SK-N-SH (cell line): ENCODE results near the gene PXDN. TPM values are rescaled to one million over a fixed set of nuclear protein-coding genes. Genes with fewer than 3 reads are reported as not detected.

Source experiments
- CTCF ChIA-PET: fragments of 300-600, 350-600 bp; formaldehyde crosslinking; extraction: SDS; loops from one replicate; lab custom pipeline; 2021; lab: Yijun Ruan, JAX
- POLR2A ChIA-PET: fragments of 350-600 bp; sonication (Branson Sonifier 250); formaldehyde crosslinking; extraction: SDS; loops from one replicate; lab custom pipeline; 2020; ENCODE audit warnings: antibody characterized with exemption, inconsistent platforms; lab: Yijun Ruan, JAX
- DNase-seq: peaks from one replicate; pipeline ENCODE4 v3.0.0; 2012
- H2AFZ ChIP-seq: fragments of 200-600 bp; sonication (generic); 2 replicates; pipeline ENCODE4 v1.8.1; 2016; ENCODE audit warnings: antibody characterized with exemption, mild to moderate bottlenecking, low read depth
- H3F3A ChIP-seq: fragments of 200-600 bp; sonication (generic); replicated peaks from 2 replicates; pipeline ENCODE3; 2016; ENCODE audit warnings: antibody characterized with exemption, mild to moderate bottlenecking; ENCODE audit not compliant: insufficient read depth
- H3K27ac ChIP-seq, 2 experiments: fragments of 200-500 bp in 1 of 2; fragments of 200-600 bp in 1 of 2; sonication (Bioruptor generic) in 1 of 2; sonication (generic), shearing (Covaris generic) in 1 of 2; 2 replicates each; pipeline versions ENCODE4 v1.5.1 to v1.6.1; 2014 to 2016; ENCODE audit warnings: low read depth in 2 of 2, inconsistent platforms in 1 of 2, low read length in 1 of 2, mild to moderate bottlenecking in 1 of 2, mixed read lengths in 1 of 2
- H3K27me3 ChIP-seq: fragments of 200-600 bp; sonication (generic), shearing (Covaris generic); 2 replicates; pipeline ENCODE4 v1.6.1; 2016; ENCODE audit warnings: mixed run types; ENCODE audit not compliant: insufficient read depth
- H3K36me3 ChIP-seq, 2 experiments: fragments of 200-500 bp in 1 of 2; fragments of 200-600 bp in 1 of 2; sonication (Bioruptor generic) in 1 of 2; sonication (generic) in 1 of 2; replicated peaks in 1 of 2; 2 replicates each; pipeline versions ENCODE3 to v1.5.1; 2014 to 2016; ENCODE audit warnings: low read length in 1 of 2, mild to moderate bottlenecking in 1 of 2; ENCODE audit not compliant: insufficient read depth in 2 of 2, control insufficient read depth in 1 of 2
- H3K4me1 ChIP-seq, 2 experiments: fragments of 200-500 bp in 1 of 2; fragments of 200-600 bp in 1 of 2; sonication (Bioruptor generic) in 1 of 2; sonication (generic), shearing (Covaris generic) in 1 of 2; 2 replicates each; pipeline versions ENCODE4 v1.5.1 to v1.6.1; 2014 to 2016; ENCODE audit warnings: low read depth in 1 of 2, low read length in 1 of 2, mixed run types in 1 of 2; ENCODE audit not compliant: insufficient read depth in 2 of 2, control insufficient read depth in 1 of 2
- H3K4me2 ChIP-seq: fragments of 200-600 bp; sonication (generic), shearing (Covaris generic); 2 replicates; pipeline ENCODE4 v1.6.1; 2017; ENCODE audit warnings: mixed run types
- H3K4me3 ChIP-seq, 2 experiments: fragments of 200-500 bp in 1 of 2; fragments of 200-600 bp in 1 of 2; sonication (Bioruptor generic) in 1 of 2; sonication (generic), shearing (Covaris generic) in 1 of 2; 2 replicates each; pipeline versions ENCODE4 v1.5.1 to v1.8.1; 2014 to 2016; ENCODE audit warnings: low read depth in 2 of 2, inconsistent platforms in 1 of 2, low read length in 1 of 2, mild to moderate bottlenecking in 1 of 2, mixed read lengths in 1 of 2, moderate library complexity in 1 of 2
- H3K79me2 ChIP-seq: fragments of 200-600 bp; sonication (generic); 2 replicates; pipeline ENCODE4 v1.8.1; 2017; ENCODE audit warnings: mild to moderate bottlenecking; ENCODE audit not compliant: insufficient read depth
- H3K9ac ChIP-seq: fragments of 200-600 bp; sonication (generic); 2 replicates; pipeline ENCODE4 v1.6.1; 2017; ENCODE audit warnings: mixed run types
- H3K9me2 ChIP-seq: fragments of 200-600 bp; sonication (generic); 2 replicates; pipeline ENCODE4 v1.6.1; 2017; ENCODE audit warnings: mixed run types
- H3K9me3 ChIP-seq: fragments of 200-600 bp; sonication (generic); 2 replicates; pipeline ENCODE4 v1.6.1; 2017; ENCODE audit warnings: mixed run types, mild to moderate bottlenecking, moderate library complexity
- H4K20me1 ChIP-seq: fragments of 200-600 bp; sonication (generic); 2 replicates; pipeline ENCODE4 v1.6.1; 2017; ENCODE audit warnings: mild to moderate bottlenecking, mixed run types; ENCODE audit not compliant: insufficient read depth
- CTCF ChIP-seq: fragments of 200-600 bp; sonication (generic); IDR thresholded peaks from 2 replicates; pipeline ENCODE4 v1.6.1; 2017; ENCODE audit warnings: antibody characterized with exemption, mild to moderate bottlenecking, moderate library complexity
- MAX ChIP-seq: IDR thresholded peaks from 2 replicates; pipeline ENCODE4 v1.4.0; 2012; ENCODE audit warnings: low read depth
- MEF2A ChIP-seq: IDR thresholded peaks from 2 replicates; pipeline ENCODE4 v1.4.0; 2012; ENCODE audit warnings: low read depth, borderline replicate concordance
- NFIC ChIP-seq: IDR thresholded peaks from 2 replicates; pipeline ENCODE4 v1.4.0; 2012; ENCODE audit warnings: borderline replicate concordance
- NRF1 ChIP-seq: IDR thresholded peaks from 2 replicates; pipeline ENCODE4 v1.6.1; 2012; ENCODE audit warnings: low read depth, mild to moderate bottlenecking, low read length
- RAD21 ChIP-seq: IDR thresholded peaks from 2 replicates; pipeline ENCODE4 v1.6.1; 2012; ENCODE audit warnings: mild to moderate bottlenecking, low read length
- RFX5 ChIP-seq: IDR thresholded peaks from 2 replicates; pipeline ENCODE4 v1.6.1; 2012; ENCODE audit warnings: mild to moderate bottlenecking, improper control_type of control experiment, low read length
- TCF12 ChIP-seq: IDR thresholded peaks from 2 replicates; pipeline ENCODE4 v1.4.0; 2012
- USF1 ChIP-seq: IDR thresholded peaks from 2 replicates; pipeline ENCODE4 v1.4.0; 2012; ENCODE audit warnings: low read depth, borderline replicate concordance
- YY1 ChIP-seq: IDR thresholded peaks from 2 replicates; pipeline ENCODE4 v1.4.0; 2012; ENCODE audit warnings: low read depth, mild to moderate bottlenecking
- WGBS: methylation state at CpG from one replicate; pipeline ENCODE4 v1.1.6; 2017; ENCODE audit warnings: low lambda C conversion rate; 5-methylcytosine and 5-hydroxymethylcytosine counted together
- polyA plus RNA-seq, 3 experiments: library from polyadenylated mRNA; depleted of rRNA; stranded (reverse); fragments of >200 nt; gene quantifications; 2 replicates each; pipeline ENCODE4 v1.2.3, GENCODE V29; 2012

The PXDN gene
- polyA plus RNA-seq, 1 of the 3 experiments (the other 2 are of a cell fraction): 146 TPM

- ChIA-PET CTCF (interaction anchor here (1.0 to 3.2 kb wide), 3 partner anchors 32 to 232 kb away, joined by 3 to 19 read pairs (median 4); no protein-coding TSS in a partner anchor), POLR2A (no interaction called here)
- DNase-seq: no peak
- no peak overlapping the region for H3K27ac ChIP-seq
- no peaks in the 10 kb centered on the region for H3F3A ChIP-seq
- 79% methylated on average over 18 of the region's 18 CpGs for WGBS
- H3K27me3 ChIP-seq: no peaks in the 10 kb centered on the region
- H3K4me2 ChIP-seq: no peak overlapping the region
- H3K9ac ChIP-seq: no peak overlapping the region
- no peaks in the 10 kb centered on the region for H3K9me3 ChIP-seq
- no peaks in the 10 kb centered on the region for H4K20me1 ChIP-seq
- no peaks in the 10 kb centered on the region for H3K36me3 ChIP-seq
- H3K4me1 ChIP-seq: no peaks in the 10 kb centered on the region; a peak in 1 of 4 replicates
- no peak overlapping the region for H2AFZ ChIP-seq
- TF ChIP-seq YY1: no peak
- 0 out of 2 replicates have a peak, but pooled peaks have one; percentile 7 for TF ChIP-seq CTCF
- TF ChIP-seq, all 33 proteins: peak for 1
- no peaks in the 10 kb centered on the region for H3K9me2 ChIP-seq
- no peaks in the 10 kb centered on the region for H3K79me2 ChIP-seq
- H3K4me3 ChIP-seq: no peak overlapping the region
Measured at GRCh38 chr2:1584691-1585485, 159.4 kb downstream of the PXDN start.

- no peak for DNase-seq
- WGBS: 87% methylated on average over 21 of the region's 21 CpGs
- Histone ChIP-seq H3K9ac (no peak overlapping the region), H3K27me3 (no peaks in the 10 kb centered on the region), H3F3A (no peaks in the 10 kb centered on the region), H3K36me3 (no peaks in the 10 kb centered on the region), H3K4me2 (no peak overlapping the region), H4K20me1 (no peaks in the 10 kb centered on the region), H2AFZ (no peak overlapping the region), H3K4me1 (no peaks in the 10 kb centered on the region; a peak in 1 of 4 replicates), H3K27ac (no peak overlapping the region), H3K9me2 (no peaks in the 10 kb centered on the region), H3K4me3 (no peak overlapping the region), H3K9me3 (no peaks in the 10 kb centered on the region), H3K79me2 (no peaks in the 10 kb centered on the region)
- TF ChIP-seq TCF12 (no peak), MEF2A (no peak), NRF1 (no peak), RAD21 (no peak), USF1 (no peak), MAX (no peak), RFX5 (no peak), NFIC (no peak)
- POLR2A ChIA-PET: no interaction called here
- CTCF ChIA-PET: interaction anchor here (2.3 kb wide), 1 partner anchor 185 kb away, joined by 9 read pairs; no protein-coding TSS in a partner anchor
Measured at GRCh38 chr2:1584051-1584531, 160.2 kb downstream of the PXDN start.
